GM12878 (cell line): Measurements from ENCODE around the gene PDE7B. TPM values are rescaled to one million over a fixed set of nuclear protein-coding genes. Genes with fewer than 3 reads are reported as not detected.

ENCODE experiments used
- ATAC-seq: fragments of 200-7000 bp; cut with Tn5 transposase; 3 replicates; pipeline ENCODE4 v1.9.1; 2020; ENCODE audit warnings: mild to moderate bottlenecking, moderate library complexity
- BruUV-seq: library from RNA; stranded (reverse); fragments of 400-500 nt; replicated peaks from 2 replicates; lab custom pipeline; 2021; lab: Mats Ljungman, UMichigan
- CTCF ChIA-PET: fragments of 300-600 bp; sonication (Branson Sonifier 250); formaldehyde crosslinking; extraction: SDS; loops from one replicate; lab custom pipeline; 2021; ENCODE audit warnings: inconsistent platforms; lab: Yijun Ruan, JAX
- POLR2A ChIA-PET: fragments of 350-600 bp; formaldehyde crosslinking; extraction: SDS; loops from one replicate; lab custom pipeline; 2021; ENCODE audit warnings: inconsistent platforms; lab: Charles Lee
- RAD21 ChIA-PET: fragments of 300-600 bp; sonication (Branson Sonifier 250); formaldehyde crosslinking; loops from one replicate; lab custom pipeline; 2023; ENCODE audit warnings: antibody characterized with exemption; ENCODE audit not compliant: unreplicated experiment; lab: Charles Lee
- SMC1A ChIA-PET: fragments of 300-600 bp; sonication (Branson Sonifier 250); formaldehyde crosslinking; loops from one replicate; lab custom pipeline; 2023; ENCODE audit not compliant: unreplicated experiment, uncharacterized antibody; lab: Charles Lee
- DNase-seq: peaks from one replicate; pipeline ENCODE4 v3.0.0-alpha.2; 2011; ENCODE audit warnings: low read depth, low spot score
- FAIRE-seq: peaks from 3 replicates; lab custom pipeline; 2011; peaks lifted over from hg19 to GRCh38; lab: Jason Lieb, UNC
- H2AFZ ChIP-seq: 2 replicates; pipeline ENCODE4 v1.6.0; 2011; ENCODE audit warnings: low read depth, low read length, control low read depth; ENCODE audit not compliant: control insufficient read depth
- H3K27ac ChIP-seq: 2 replicates; pipeline ENCODE4 v1.5.1; 2011; ENCODE audit warnings: control low read depth; ENCODE audit not compliant: control insufficient read depth, insufficient read depth
- H3K27me3 ChIP-seq, 2 experiments: replicated peaks in 1 of 2; 2 replicates each; pipeline versions ENCODE4 v1.6.0 to v1.6.1; 2011; ENCODE audit warnings: low read length in 1 of 2; ENCODE audit not compliant: control insufficient read depth in 2 of 2, insufficient read depth in 2 of 2
- H3K36me3 ChIP-seq, 2 experiments: 2 replicates each; pipeline ENCODE4 v1.5.1; 2011; ENCODE audit warnings: low read length in 1 of 2; ENCODE audit not compliant: control insufficient read depth in 2 of 2, insufficient read depth in 2 of 2
- H3K4me1 ChIP-seq: 2 replicates; pipeline ENCODE4 v1.6.1; 2011; ENCODE audit warnings: mild to moderate bottlenecking, low read length, moderate library complexity, mixed read lengths; ENCODE audit not compliant: control insufficient read depth, insufficient read depth
- H3K4me2 ChIP-seq: 2 replicates; pipeline ENCODE4 v1.6.0; 2011; ENCODE audit warnings: control low read depth; ENCODE audit not compliant: control insufficient read depth, insufficient read depth
- H3K4me3 ChIP-seq: fragments of 200-600 bp; sonication (generic); 2 replicates; pipeline ENCODE4 v1.5.1; 2016
- H3K79me2 ChIP-seq: 2 replicates; pipeline ENCODE4 v1.6.0; 2011; ENCODE audit warnings: low read length; ENCODE audit not compliant: control insufficient read depth, insufficient read depth
- H3K9ac ChIP-seq: 2 replicates; pipeline ENCODE4 v1.8.0; 2011; ENCODE audit warnings: low read length, control low read depth, mixed read lengths; ENCODE audit not compliant: control insufficient read depth, insufficient read depth
- H3K9me3 ChIP-seq: replicated peaks from 3 replicates; pipeline ENCODE4 v1.5.1; 2011; ENCODE audit warnings: mild to moderate bottlenecking, low read length; ENCODE audit not compliant: control insufficient read depth, insufficient read depth
- H4K20me1 ChIP-seq: 2 replicates; pipeline ENCODE4 v1.6.0; 2011; ENCODE audit not compliant: control insufficient read depth, insufficient read depth
- EP300 ChIP-seq, 2 experiments: fragments of 150-350 bp in 1 of 2; IDR thresholded peaks; 2 replicates each; pipeline ENCODE4 v1.6.1; 2011 to 2012; ENCODE audit warnings: low read depth in 2 of 2, low read length in 2 of 2, borderline replicate concordance in 1 of 2, improper control_type of control experiment in 1 of 2, inconsistent platforms in 1 of 2; ENCODE audit not compliant: control insufficient read depth in 1 of 2
- GABPA ChIP-seq: IDR thresholded peaks from 2 replicates; pipeline ENCODE4 v1.6.1; 2014; ENCODE audit warnings: antibody characterized with exemption, low read depth, mild to moderate bottlenecking, inconsistent platforms
- HDAC6 ChIP-seq: fragments of 200-600 bp; sonication (generic); IDR thresholded peaks from one replicate; pipeline ENCODE4 v1.8.0; 2017; ENCODE audit warnings: antibody characterized with exemption; ENCODE audit not compliant: unreplicated experiment
- NRF1 ChIP-seq: conservative IDR thresholded peaks from 2 replicates; pipeline ENCODE4 v1.6.1; 2011; ENCODE audit warnings: mild to moderate bottlenecking, low read depth, low read length, improper control_type of control experiment
- PML ChIP-seq: IDR thresholded peaks from 2 replicates; pipeline ENCODE4 v1.6.1; 2012; ENCODE audit warnings: low read length, inconsistent platforms
- POLR2AphosphoS5 ChIP-seq: IDR thresholded peaks from 2 replicates; pipeline ENCODE4 v1.6.1; 2011; ENCODE audit warnings: mild to moderate bottlenecking, low read length, inconsistent platforms
- RELA ChIP-seq: fragments of 450-650 bp; IDR thresholded peaks from 2 replicates; pipeline ENCODE4 v1.8.0; 2014; ENCODE audit warnings: borderline replicate concordance; ENCODE audit not compliant: partially characterized antibody
- SMAD1 ChIP-seq: fragments of 450-650 bp; IDR thresholded peaks from 2 replicates; pipeline ENCODE4 v1.6.1; 2018; ENCODE audit warnings: mild to moderate bottlenecking, low read depth; ENCODE audit not compliant: partially characterized antibody
- TCF7 ChIP-seq: IDR thresholded peaks from 2 replicates; pipeline ENCODE4 v1.6.1; 2014; ENCODE audit warnings: antibody characterized with exemption, borderline replicate concordance
- ZZZ3 ChIP-seq: IDR thresholded peaks from 2 replicates; pipeline ENCODE4 v1.6.1; 2011; ENCODE audit warnings: low read depth; ENCODE audit not compliant: control insufficient read depth, insufficient read length
- WGBS: methylation state at CpG from one replicate; pipeline ENCODE4 v1.1.6; 2016; ENCODE audit warnings: low lambda C conversion rate; ENCODE audit not compliant: insufficient replicate concordance, insufficient coverage; ENCODE audit errors: missing lambda C conversion rate; 5-methylcytosine and 5-hydroxymethylcytosine counted together
- in situ Hi-C: fragments of 300-500 bp; cut with MboI; formaldehyde crosslinking; loops from 9 replicates; pipeline ENCODE4 v1.14.3; 2018; ENCODE audit warnings: mixed read lengths
- intact Hi-C: fragments of 100-400 bp; cut with micrococcal nuclease; formaldehyde crosslinking; loops from one replicate; pipeline ENCODE4 v1.14.2; 2022; ENCODE audit not compliant: unreplicated experiment
- polyA plus RNA-seq, 11 experiments: library from polyadenylated mRNA; depleted of rRNA in 4 of 11; unstranded in 6 of 11; stranded (reverse) in 5 of 11; fragments of >200 nt; fragmentation: Nextera tagmentation in 4 of 11; fragmentation: Illumina TruSeq in 1 of 11; extraction: Ambion mirVana in 4 of 11; extraction: Trizol in 1 of 11; gene quantifications; 1 replicate in 1 of 11; 2 replicates in 10 of 11; pipeline versions ENCODE4 v1.2.1 to v1.2.3, GENCODE V29; 2011 to 2016; ENCODE audit warnings: inconsistent platforms in 2 of 11, missing spikeins in 2 of 11, low read depth in 1 of 11
- total RNA-seq, 4 experiments: library from RNA; depleted of rRNA in 3 of 4; stranded (reverse); fragments of >200 nt in 3 of 4; fragmentation: Illumina TruSeq in 1 of 4; extraction: Trizol in 1 of 4; gene quantifications; 2 replicates each; pipeline versions ENCODE4 v1.2.1 to v1.2.3, GENCODE V29; 2013 to 2021
- TF ChIP-seq, protein P1 (sequence below): IDR thresholded peaks from 2 replicates; pipeline ENCODE4 v1.6.1; 2012; ENCODE audit warnings: mild to moderate bottlenecking, low read depth, low read length
- TF ChIP-seq, protein P2 (sequence below): fragments of 450-650 bp; conservative IDR thresholded peaks from 2 replicates; pipeline ENCODE4 v1.6.1; 2017; ENCODE audit warnings: mild to moderate bottlenecking, moderate library complexity
- TF ChIP-seq, protein P3 (sequence below): IDR thresholded peaks from 2 replicates; pipeline ENCODE4 v1.6.1; 2011; ENCODE audit warnings: mild to moderate bottlenecking, low read depth, low read length, moderate library complexity; ENCODE audit not compliant: insufficient replicate concordance
- TF ChIP-seq, protein P4 (sequence below): fragments of 450-650 bp; IDR thresholded peaks from 2 replicates; pipeline ENCODE4 v1.6.1; 2017; ENCODE audit warnings: borderline replicate concordance

The PDE7B gene
- total and polyA plus RNA-seq, 10 of the 15 experiments (the other 5 are each of a cell fraction or from before 2014, with no cell fraction given) = not detected

DNA sequence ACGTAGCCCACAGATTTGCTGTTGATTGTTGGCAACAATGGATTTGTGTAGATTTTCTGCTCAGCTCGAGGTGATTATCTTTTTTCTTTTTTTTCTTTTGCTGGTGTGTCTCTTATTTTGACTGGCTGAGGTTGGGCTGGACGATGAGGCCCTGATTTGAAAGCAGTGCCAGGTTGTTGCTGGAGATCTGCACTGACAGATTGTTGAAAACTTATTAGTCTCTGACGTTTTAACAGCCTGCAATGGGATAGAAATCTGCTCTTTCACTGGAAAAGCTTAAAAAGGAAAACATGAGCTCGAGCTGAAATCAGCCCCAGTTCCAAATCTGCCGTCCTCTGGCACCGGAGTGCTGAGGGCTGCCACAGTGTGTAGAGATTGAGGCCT lies 87.7 kb downstream of the PDE7B start:
- Histone ChIP-seq H3K4me2 (no peak overlapping the region), H3K9me3 (no peaks in the 10 kb centered on the region), H3K79me2 (no peaks in the 10 kb centered on the region), H3K9ac (no peak overlapping the region), H4K20me1 (no peaks in the 10 kb centered on the region), H2AFZ (no peak overlapping the region), H3K4me3 (no peak overlapping the region), H3K4me1 (no peaks in the 10 kb centered on the region), H3K36me3 (no peaks in the 10 kb centered on the region), H3K27me3 (no peaks in the 10 kb centered on the region; a peak in 2 of 4 replicates), H3K27ac (no peak overlapping the region)
- no peak for FAIRE-seq
- CTCF ChIA-PET = interaction anchor here (1.0 to 2.0 kb wide), 6 partner anchors 11 to 404 kb away, joined by 3 to 5 read pairs (median 4); no protein-coding TSS in a partner anchor
- POLR2A ChIA-PET = no interaction called here
- intact Hi-C loops = no loop called here
- BruUV-seq = no TSS peak
- 19% methylated on average over 7 of the region's 7 CpGs for WGBS
- RAD21 ChIA-PET = no interaction called here
- no peak for ATAC-seq
- DNase-seq = no peak
- in situ Hi-C loops = no loop called here
- SMC1A ChIA-PET = interaction anchor here (0.6 to 1.4 kb wide), 3 partner anchors 30 to 403 kb away, joined by 3 to 4 read pairs (median 3); no protein-coding TSS in a partner anchor
- TF ChIP-seq, protein P1, sequence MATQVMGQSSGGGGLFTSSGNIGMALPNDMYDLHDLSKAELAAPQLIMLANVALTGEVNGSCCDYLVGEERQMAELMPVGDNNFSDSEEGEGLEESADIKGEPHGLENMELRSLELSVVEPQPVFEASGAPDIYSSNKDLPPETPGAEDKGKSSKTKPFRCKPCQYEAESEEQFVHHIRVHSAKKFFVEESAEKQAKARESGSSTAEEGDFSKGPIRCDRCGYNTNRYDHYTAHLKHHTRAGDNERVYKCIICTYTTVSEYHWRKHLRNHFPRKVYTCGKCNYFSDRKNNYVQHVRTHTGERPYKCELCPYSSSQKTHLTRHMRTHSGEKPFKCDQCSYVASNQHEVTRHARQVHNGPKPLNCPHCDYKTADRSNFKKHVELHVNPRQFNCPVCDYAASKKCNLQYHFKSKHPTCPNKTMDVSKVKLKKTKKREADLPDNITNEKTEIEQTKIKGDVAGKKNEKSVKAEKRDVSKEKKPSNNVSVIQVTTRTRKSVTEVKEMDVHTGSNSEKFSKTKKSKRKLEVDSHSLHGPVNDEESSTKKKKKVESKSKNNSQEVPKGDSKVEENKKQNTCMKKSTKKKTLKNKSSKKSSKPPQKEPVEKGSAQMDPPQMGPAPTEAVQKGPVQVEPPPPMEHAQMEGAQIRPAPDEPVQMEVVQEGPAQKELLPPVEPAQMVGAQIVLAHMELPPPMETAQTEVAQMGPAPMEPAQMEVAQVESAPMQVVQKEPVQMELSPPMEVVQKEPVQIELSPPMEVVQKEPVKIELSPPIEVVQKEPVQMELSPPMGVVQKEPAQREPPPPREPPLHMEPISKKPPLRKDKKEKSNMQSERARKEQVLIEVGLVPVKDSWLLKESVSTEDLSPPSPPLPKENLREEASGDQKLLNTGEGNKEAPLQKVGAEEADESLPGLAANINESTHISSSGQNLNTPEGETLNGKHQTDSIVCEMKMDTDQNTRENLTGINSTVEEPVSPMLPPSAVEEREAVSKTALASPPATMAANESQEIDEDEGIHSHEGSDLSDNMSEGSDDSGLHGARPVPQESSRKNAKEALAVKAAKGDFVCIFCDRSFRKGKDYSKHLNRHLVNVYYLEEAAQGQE = no peak
- TF ChIP-seq POLR2AphosphoS5 = no peak
- no peak for TF ChIP-seq SMAD1
- TF ChIP-seq GABPA = no peak
- TF ChIP-seq, protein P2, sequence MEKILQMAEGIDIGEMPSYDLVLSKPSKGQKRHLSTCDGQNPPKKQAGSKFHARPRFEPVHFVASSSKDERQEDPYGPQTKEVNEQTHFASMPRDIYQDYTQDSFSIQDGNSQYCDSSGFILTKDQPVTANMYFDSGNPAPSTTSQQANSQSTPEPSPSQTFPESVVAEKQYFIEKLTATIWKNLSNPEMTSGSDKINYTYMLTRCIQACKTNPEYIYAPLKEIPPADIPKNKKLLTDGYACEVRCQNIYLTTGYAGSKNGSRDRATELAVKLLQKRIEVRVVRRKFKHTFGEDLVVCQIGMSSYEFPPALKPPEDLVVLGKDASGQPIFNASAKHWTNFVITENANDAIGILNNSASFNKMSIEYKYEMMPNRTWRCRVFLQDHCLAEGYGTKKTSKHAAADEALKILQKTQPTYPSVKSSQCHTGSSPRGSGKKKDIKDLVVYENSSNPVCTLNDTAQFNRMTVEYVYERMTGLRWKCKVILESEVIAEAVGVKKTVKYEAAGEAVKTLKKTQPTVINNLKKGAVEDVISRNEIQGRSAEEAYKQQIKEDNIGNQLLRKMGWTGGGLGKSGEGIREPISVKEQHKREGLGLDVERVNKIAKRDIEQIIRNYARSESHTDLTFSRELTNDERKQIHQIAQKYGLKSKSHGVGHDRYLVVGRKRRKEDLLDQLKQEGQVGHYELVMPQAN = no peak
- TF ChIP-seq ZZZ3 = no peak
- no peak for TF ChIP-seq PML
- TF ChIP-seq RELA = no peak
- TF ChIP-seq, protein P3, sequence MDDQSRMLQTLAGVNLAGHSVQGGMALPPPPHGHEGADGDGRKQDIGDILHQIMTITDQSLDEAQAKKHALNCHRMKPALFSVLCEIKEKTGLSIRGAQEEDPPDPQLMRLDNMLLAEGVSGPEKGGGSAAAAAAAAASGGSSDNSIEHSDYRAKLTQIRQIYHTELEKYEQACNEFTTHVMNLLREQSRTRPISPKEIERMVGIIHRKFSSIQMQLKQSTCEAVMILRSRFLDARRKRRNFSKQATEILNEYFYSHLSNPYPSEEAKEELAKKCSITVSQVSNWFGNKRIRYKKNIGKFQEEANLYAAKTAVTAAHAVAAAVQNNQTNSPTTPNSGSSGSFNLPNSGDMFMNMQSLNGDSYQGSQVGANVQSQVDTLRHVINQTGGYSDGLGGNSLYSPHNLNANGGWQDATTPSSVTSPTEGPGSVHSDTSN = no peak
- no peak for TF ChIP-seq NRF1
- TF ChIP-seq, protein P4, sequence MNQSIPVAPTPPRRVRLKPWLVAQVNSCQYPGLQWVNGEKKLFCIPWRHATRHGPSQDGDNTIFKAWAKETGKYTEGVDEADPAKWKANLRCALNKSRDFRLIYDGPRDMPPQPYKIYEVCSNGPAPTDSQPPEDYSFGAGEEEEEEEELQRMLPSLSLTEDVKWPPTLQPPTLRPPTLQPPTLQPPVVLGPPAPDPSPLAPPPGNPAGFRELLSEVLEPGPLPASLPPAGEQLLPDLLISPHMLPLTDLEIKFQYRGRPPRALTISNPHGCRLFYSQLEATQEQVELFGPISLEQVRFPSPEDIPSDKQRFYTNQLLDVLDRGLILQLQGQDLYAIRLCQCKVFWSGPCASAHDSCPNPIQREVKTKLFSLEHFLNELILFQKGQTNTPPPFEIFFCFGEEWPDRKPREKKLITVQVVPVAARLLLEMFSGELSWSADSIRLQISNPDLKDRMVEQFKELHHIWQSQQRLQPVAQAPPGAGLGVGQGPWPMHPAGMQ = no peak
- TF ChIP-seq HDAC6 = no peak
- no peak for TF ChIP-seq TCF7
- TF ChIP-seq EP300 (IDR thresholded peaks at IDR 0.05; ENCODE audit: borderline replicate concordance in 1 of 2, control insufficient read depth in 1 of 2, low read depth in 2 of 2, low read length in 2 of 2) = no peak
